Measurements from ENCODE around the gene PLEKHA7. TPM values are rescaled to one million over a fixed set of nuclear protein-coding genes. Genes with fewer than 3 reads are reported as not detected.
A peak's percentile ranks its signal among the peaks of the same experiment; 100 is the strongest.

PLEKHA7 gene
- total and polyA plus RNA-seq, 2 of the 13 experiments (the other 11 are each of a cell fraction or from before 2014, with no cell fraction given), result 17.5 to 18.7 TPM

- TF ChIP-seq ETS1 (CRISPR knock-in tag; IDR thresholded peaks at IDR 0.05) (no peak), NAIF1 (CRISPR knock-in tag; IDR thresholded peaks at IDR 0.05; ENCODE audit: borderline replicate concordance) (no peak), ZNF670 (CRISPR knock-in tag; IDR thresholded peaks at IDR 0.05; ENCODE audit: borderline replicate concordance) (no peak), ZNF556 (CRISPR knock-in tag; IDR thresholded peaks at IDR 0.05; ENCODE audit: borderline replicate concordance) (no peak), ZNF800 (CRISPR knock-in tag; IDR thresholded peaks at IDR 0.05) (no peak), MIXL1 (CRISPR knock-in tag; IDR thresholded peaks at IDR 0.05) (no peak), TBX3 (IDR thresholded peaks at IDR 0.05; ENCODE audit: borderline replicate concordance) (no peak), KAT2B (IDR thresholded peaks at IDR 0.05; ENCODE audit: borderline replicate concordance, low read depth, low read length) (no peak), RXRA (CRISPR knock-in tag; IDR thresholded peaks at IDR 0.05) (peak; percentile 29; the same call in 1 of the 2 replicates), TCF7 (IDR thresholded peaks at IDR 0.05; ENCODE audit: low read depth) (0 out of 2 replicates have a peak, but pooled peaks have one; percentile 23), SALL1 (CRISPR knock-in tag; IDR thresholded peaks at IDR 0.05) (peak; percentile 60), ARID5B (CRISPR knock-in tag; IDR thresholded peaks at IDR 0.05) (peak; percentile 67), ZNF205 (CRISPR knock-in tag; IDR thresholded peaks at IDR 0.05) (peak; percentile 24; the same call in 1 of the 2 replicates), CHCHD3 (CRISPR knock-in tag; IDR thresholded peaks at IDR 0.05) (no peak), ZBTB34 (CRISPR knock-in tag; IDR thresholded peaks at IDR 0.05) (no peak), KAT8 (CRISPR knock-in tag; IDR thresholded peaks at IDR 0.05) (peak; percentile 28; the same call in 1 of the 2 replicates)
- TF ChIP-seq, protein P1, sequence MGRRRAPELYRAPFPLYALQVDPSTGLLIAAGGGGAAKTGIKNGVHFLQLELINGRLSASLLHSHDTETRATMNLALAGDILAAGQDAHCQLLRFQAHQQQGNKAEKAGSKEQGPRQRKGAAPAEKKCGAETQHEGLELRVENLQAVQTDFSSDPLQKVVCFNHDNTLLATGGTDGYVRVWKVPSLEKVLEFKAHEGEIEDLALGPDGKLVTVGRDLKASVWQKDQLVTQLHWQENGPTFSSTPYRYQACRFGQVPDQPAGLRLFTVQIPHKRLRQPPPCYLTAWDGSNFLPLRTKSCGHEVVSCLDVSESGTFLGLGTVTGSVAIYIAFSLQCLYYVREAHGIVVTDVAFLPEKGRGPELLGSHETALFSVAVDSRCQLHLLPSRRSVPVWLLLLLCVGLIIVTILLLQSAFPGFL (CRISPR knock-in tag; IDR thresholded peaks at IDR 0.05), result no peak
- TF ChIP-seq, protein P2, sequence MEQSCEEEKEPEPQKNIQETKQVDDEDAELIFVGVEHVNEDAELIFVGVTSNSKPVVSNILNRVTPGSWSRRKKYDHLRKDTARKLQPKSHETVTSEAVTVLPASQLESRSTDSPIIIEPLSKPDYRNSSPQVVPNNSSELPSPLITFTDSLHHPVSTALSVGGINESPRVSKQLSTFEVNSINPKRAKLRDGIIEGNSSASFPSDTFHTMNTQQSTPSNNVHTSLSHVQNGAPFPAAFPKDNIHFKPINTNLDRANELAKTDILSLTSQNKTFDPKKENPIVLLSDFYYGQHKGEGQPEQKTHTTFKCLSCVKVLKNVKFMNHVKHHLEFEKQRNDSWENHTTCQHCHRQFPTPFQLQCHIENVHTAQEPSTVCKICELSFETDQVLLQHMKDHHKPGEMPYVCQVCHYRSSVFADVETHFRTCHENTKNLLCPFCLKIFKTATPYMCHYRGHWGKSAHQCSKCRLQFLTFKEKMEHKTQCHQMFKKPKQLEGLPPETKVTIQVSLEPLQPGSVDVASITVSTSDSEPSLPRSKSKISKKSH (CRISPR knock-in tag; IDR thresholded peaks at IDR 0.05; ENCODE audit: borderline replicate concordance), result no peak
Measured at GRCh38 chr11:16804104-16804947, 209.9 kb downstream of the PLEKHA7 start (continued).
